Gastroesophageal sphincter (tissue), 3 donors: ENCODE measurements around the gene TMEM267.

ENCODE experiments used
- CTCF ChIP-seq, 4 experiments: fragments of 200-600 bp in 2 of 4; fragments of 450-650 bp in 2 of 4; sonication (generic) in 1 of 4; IDR thresholded peaks; one replicate each; pipeline ENCODE4 v1.5.1; 2017 to 2019; ENCODE audit warnings: antibody characterized with exemption in 4 of 4, mild to moderate bottlenecking in 2 of 4, moderate library complexity in 2 of 4
- EP300 ChIP-seq: sonication (generic); formaldehyde crosslinking; IDR thresholded peaks from one replicate; pipeline ENCODE4 v1.6.1; 2017; ENCODE audit warnings: antibody characterized with exemption, mild to moderate bottlenecking
- POLR2A ChIP-seq, 2 donors: fragments of 450-650 bp; IDR thresholded peaks; one replicate each; pipeline ENCODE4 v1.6.1; 2017; ENCODE audit warnings: antibody characterized with exemption in 2 of 2, mild to moderate bottlenecking in 2 of 2, moderate library complexity in 1 of 2
- POLR2AphosphoS5 ChIP-seq: sonication (generic); formaldehyde crosslinking; IDR thresholded peaks from one replicate; pipeline ENCODE4 v1.6.1; 2017; ENCODE audit warnings: antibody characterized with exemption

- no peak for TF ChIP-seq CTCF (IDR thresholded peaks at IDR 0.05)
- TF ChIP-seq POLR2A (IDR thresholded peaks at IDR 0.05): no peak
- no peak for TF ChIP-seq EP300
- no peak for TF ChIP-seq POLR2AphosphoS5
Observed at GRCh38 chr5:43437062-43437660, 46.5 kb downstream of the TMEM267 start.
